ENCODE measurements around the gene POLA2. TPM values are rescaled to one million over a fixed set of nuclear protein-coding genes. Genes with fewer than 3 reads are reported as not detected.
A peak's percentile ranks its signal among the peaks of the same experiment; 100 is the strongest.

POLA2 gene
- total and polyA plus RNA-seq, 4 donors = 7.2 to 16.2 (median 9.4) TPM

- Histone ChIP-seq H3K9me3 (ENCODE audit: control insufficient read depth, insufficient read depth, low read length) (no peaks in the 10 kb centered on the region), H3K27ac (ENCODE audit: low read depth, low read length) (no peak overlapping the region), H3K4me1 (ENCODE audit: control insufficient read depth, insufficient read depth, low read length) (no peaks in the 10 kb centered on the region), H3K27me3 (ENCODE audit: control insufficient read depth, insufficient read depth, low read length) (no peaks in the 10 kb centered on the region), H3K36me3 (ENCODE audit: control insufficient read depth, insufficient read depth, low read length) (peaks cover 66% of the 10 kb centered on the region), H3K4me3 (ENCODE audit: low read depth, low read length) (no peak overlapping the region)
- WGBS (ENCODE audit: insufficient coverage) = 84% methylated on average over 6 of the region's 11 CpGs
- DNase-seq (ENCODE audit: low read depth in 4 of 6, low spot score in 6 of 6) = peak in 1 of 6 donors; percentile 24
Observed at GRCh38 chr11:65340226-65340625, 78.5 kb downstream of the POLA2 start.

- Histone ChIP-seq H3K9me3 (ENCODE audit: control insufficient read depth, insufficient read depth, low read length) (no peaks in the 10 kb centered on the region), H3K27me3 (ENCODE audit: control insufficient read depth, insufficient read depth, low read length) (no peaks in the 10 kb centered on the region), H3K36me3 (ENCODE audit: control insufficient read depth, insufficient read depth, low read length) (peaks cover 76% of the 10 kb centered on the region), H3K4me1 (ENCODE audit: control insufficient read depth, insufficient read depth, low read length) (no peaks in the 10 kb centered on the region), H3K4me3 (ENCODE audit: low read depth, low read length) (no peak overlapping the region), H3K27ac (ENCODE audit: low read depth, low read length) (no peak overlapping the region)
- no CpG with 5 or more reads among the region's 3 CpGs for WGBS (ENCODE audit: insufficient coverage)
- DNase-seq (ENCODE audit: low read depth in 4 of 6, low spot score in 6 of 6) = no peak
Observed at GRCh38 chr11:65341856-65342255, 80.1 kb downstream of the POLA2 start.

Other genes starting within 250 kb of the POLA2 start
- gene ARL2, start 247.8 kb upstream of the POLA2 start, total RNA-seq = 100 to 1,000 TPM in 1 of 2 donors, 10 to 100 TPM in 1; 75.4 to 120 TPM
- gene ARL2, start 247.8 kb upstream of the POLA2 start, polyA plus RNA-seq (ENCODE audit: insufficient read length in 2 of 2) = 100 to 1,000 TPM; 119 to 123 TPM
- gene SNX15, start 234.5 kb upstream of the POLA2 start, total RNA-seq = 10 to 100 TPM; 14.4 to 25.7 TPM
- gene SNX15, start 234.5 kb upstream of the POLA2 start, polyA plus RNA-seq (ENCODE audit: insufficient read length in 2 of 2) = 10 to 100 TPM; 30.6 to 32.4 TPM
- 1 to 10 TPM; 4.0 to 6.4 TPM for gene SAC3D1, start 220.8 kb upstream of the POLA2 start, total RNA-seq
- gene SAC3D1, start 220.8 kb upstream of the POLA2 start, polyA plus RNA-seq (ENCODE audit: insufficient read length in 2 of 2) = 10 to 100 TPM; 16.5 to 18.0 TPM
- gene NAALADL1, start 203.4 kb upstream of the POLA2 start, total RNA-seq = 10 to 100 TPM in 1 of 2 donors, 1 to 10 TPM in 1; 7.7 to 25.2 TPM
- 1 to 10 TPM; 5.5 to 8.1 TPM for gene NAALADL1, start 203.4 kb upstream of the POLA2 start, polyA plus RNA-seq (ENCODE audit: insufficient read length in 2 of 2)
- gene CDCA5, start 177.9 kb upstream of the POLA2 start, total RNA-seq = 1 to 10 TPM; 5.4 to 8.7 TPM
- gene CDCA5, start 177.9 kb upstream of the POLA2 start, polyA plus RNA-seq (ENCODE audit: insufficient read length in 2 of 2) = 10 to 100 TPM; 14.1 to 15.0 TPM
- gene ZFPL1, start 177.7 kb upstream of the POLA2 start, total RNA-seq = 10 to 100 TPM; 19.4 to 32.6 TPM
- gene ZFPL1, start 177.7 kb upstream of the POLA2 start, polyA plus RNA-seq (ENCODE audit: insufficient read length in 2 of 2) = 10 to 100 TPM; 35.8 to 37.6 TPM
- 100 to 1,000 TPM in 1 of 2 donors, 10 to 100 TPM in 1; 91.4 to 122 TPM for gene VPS51, start 165.7 kb upstream of the POLA2 start, total RNA-seq
- gene VPS51, start 165.7 kb upstream of the POLA2 start, polyA plus RNA-seq (ENCODE audit: insufficient read length in 2 of 2) = 100 to 1,000 TPM; 158 to 165 TPM
- 10 to 100 TPM; 46.6 to 61.8 TPM for gene TM7SF2, start 150.1 kb upstream of the POLA2 start, total RNA-seq
- gene TM7SF2, start 150.1 kb upstream of the POLA2 start, polyA plus RNA-seq (ENCODE audit: insufficient read length in 2 of 2) = 100 to 1,000 TPM; 104 to 118 TPM
- 10 to 100 TPM in 1 of 2 donors, 1 to 10 TPM in 1; 2.7 to 10.7 TPM for gene ZNHIT2, start 144.3 kb upstream of the POLA2 start, total RNA-seq
- 10 to 100 TPM; 10.2 to 14.0 TPM for gene ZNHIT2, start 144.3 kb upstream of the POLA2 start, polyA plus RNA-seq (ENCODE audit: insufficient read length in 2 of 2)
- gene FAU, start 139.8 kb upstream of the POLA2 start, total RNA-seq = 100 to 1,000 TPM; 174 to 693 TPM
- 100 to 1,000 TPM; 603 to 622 TPM for gene FAU, start 139.8 kb upstream of the POLA2 start, polyA plus RNA-seq (ENCODE audit: insufficient read length in 2 of 2)
- 10 to 100 TPM; 36.7 to 55.3 TPM for gene MRPL49, start 139.6 kb upstream of the POLA2 start, total RNA-seq
- gene MRPL49, start 139.6 kb upstream of the POLA2 start, polyA plus RNA-seq (ENCODE audit: insufficient read length in 2 of 2) = 10 to 100 TPM; 42.5 to 45.0 TPM
- 10 to 100 TPM; 14.3 to 18.3 TPM for gene SYVN1, start 127.4 kb upstream of the POLA2 start, total RNA-seq
- 10 to 100 TPM; 44.2 to 52.6 TPM for gene SYVN1, start 127.4 kb upstream of the POLA2 start, polyA plus RNA-seq (ENCODE audit: insufficient read length in 2 of 2)
- gene SPDYC, start 91.7 kb upstream of the POLA2 start, total RNA-seq = not detected
- gene SPDYC, start 91.7 kb upstream of the POLA2 start, polyA plus RNA-seq (ENCODE audit: insufficient read length in 2 of 2) = under 1 TPM in 1 of 2 donors, not detected in 1; 0.17 TPM
- gene CAPN1, start 80.0 kb upstream of the POLA2 start, total RNA-seq = 10 to 100 TPM; 48.0 to 69.5 TPM
- gene CAPN1, start 80.0 kb upstream of the POLA2 start, polyA plus RNA-seq (ENCODE audit: insufficient read length in 2 of 2) = 100 to 1,000 TPM in 1 of 2 donors, 10 to 100 TPM in 1; 99.4 to 115 TPM
- 1 to 10 TPM; 5.7 to 8.5 TPM for gene CDC42EP2, start 52.9 kb downstream of the POLA2 start, total RNA-seq
- gene CDC42EP2, start 52.9 kb downstream of the POLA2 start, polyA plus RNA-seq (ENCODE audit: insufficient read length in 2 of 2) = 1 to 10 TPM; 5.7 to 10.0 TPM
- gene DPF2, start 71.9 kb downstream of the POLA2 start, total RNA-seq = 10 to 100 TPM; 28.0 to 52.7 TPM
- 10 to 100 TPM; 72.8 to 84.0 TPM for gene DPF2, start 71.9 kb downstream of the POLA2 start, polyA plus RNA-seq (ENCODE audit: insufficient read length in 2 of 2)
- gene TIGD3, start 92.8 kb downstream of the POLA2 start, total RNA-seq = 1 to 10 TPM; 1.4 TPM
- 1 to 10 TPM; 3.4 to 3.7 TPM for gene TIGD3, start 92.8 kb downstream of the POLA2 start, polyA plus RNA-seq (ENCODE audit: insufficient read length in 2 of 2)
- gene SLC25A45, start 120.7 kb downstream of the POLA2 start, total RNA-seq = 1 to 10 TPM; 2.3 to 3.1 TPM
- gene SLC25A45, start 120.7 kb downstream of the POLA2 start, polyA plus RNA-seq (ENCODE audit: insufficient read length in 2 of 2) = 1 to 10 TPM; 1.8 to 3.7 TPM
- gene FRMD8, start 124.7 kb downstream of the POLA2 start, total RNA-seq = 10 to 100 TPM; 16.7 to 18.7 TPM
- 10 to 100 TPM; 16.3 to 19.3 TPM for gene FRMD8, start 124.7 kb downstream of the POLA2 start, polyA plus RNA-seq (ENCODE audit: insufficient read length in 2 of 2)
- gene NEAT1, start 160.8 kb downstream of the POLA2 start, total RNA-seq = 10 to 100 TPM; 27.4 to 63.7 TPM
- gene NEAT1, start 160.8 kb downstream of the POLA2 start, polyA plus RNA-seq (ENCODE audit: insufficient read length in 2 of 2) = 10 to 100 TPM; 63.6 to 73.6 TPM
- over 10,000 TPM in 1 of 2 donors, 1,000 to 10,000 TPM in 1; 7,855 to 14,973 TPM for gene MALAT1, start 237.1 kb downstream of the POLA2 start, total RNA-seq
- gene MALAT1, start 237.1 kb downstream of the POLA2 start, polyA plus RNA-seq (ENCODE audit: insufficient read length in 2 of 2) = 100 to 1,000 TPM; 557 to 615 TPM

Measured in spinal cord (tissue), 10 donors.